Smooth muscle cell (in vitro differentiated cells): ENCODE results near the gene SOCS1. TPM values are rescaled to one million over a fixed set of nuclear protein-coding genes. Genes with fewer than 3 reads are reported as not detected.
A peak's percentile ranks its signal among the peaks of the same experiment; 100 is the strongest.

Source experiments
- DNase-seq: peaks from one replicate; lab custom pipeline; 2025; ENCODE audit not compliant: unreplicated experiment; lab: John Stamatoyannopoulos, UW
- H2AFZ ChIP-seq: fragments of 200-600 bp; sonication (generic); 2 replicates; pipeline ENCODE4 v1.6.0; 2016; ENCODE audit warnings: antibody characterized with exemption, low read depth, mild to moderate bottlenecking
- H3F3A ChIP-seq: fragments of 200-600 bp; sonication (generic); 2 replicates; pipeline ENCODE4 v1.6.0; 2017; ENCODE audit warnings: antibody characterized with exemption, low read depth
- H3K27ac ChIP-seq: fragments of 200-600 bp; sonication (generic); 2 replicates; pipeline ENCODE4 v1.5.1; 2016; ENCODE audit warnings: low read depth, mild to moderate bottlenecking
- H3K27me3 ChIP-seq: fragments of 200-600 bp; sonication (generic); 2 replicates; pipeline ENCODE4 v1.6.1; 2016; ENCODE audit warnings: low read depth, mild to moderate bottlenecking
- H3K36me3 ChIP-seq: fragments of 200-600 bp; sonication (generic); 2 replicates; pipeline ENCODE4 v1.5.1; 2016; ENCODE audit warnings: low read depth
- H3K4me1 ChIP-seq: fragments of 200-600 bp; sonication (generic); 2 replicates; pipeline ENCODE4 v1.5.1; 2016; ENCODE audit warnings: low read depth
- H3K4me2 ChIP-seq: fragments of 200-600 bp; sonication (generic); 2 replicates; pipeline ENCODE4 v1.6.0; 2016; ENCODE audit warnings: mild to moderate bottlenecking
- H3K4me3 ChIP-seq: fragments of 200-600 bp; sonication (generic); 2 replicates; pipeline ENCODE4 v1.5.1; 2016; ENCODE audit warnings: mild to moderate bottlenecking
- H3K79me2 ChIP-seq: fragments of 200-600 bp; sonication (generic); 2 replicates; pipeline ENCODE4 v1.6.0; 2016; ENCODE audit warnings: low read depth, mild to moderate bottlenecking
- H3K9ac ChIP-seq: fragments of 200-600 bp; sonication (generic); 2 replicates; pipeline ENCODE4 v1.6.0; 2016; ENCODE audit warnings: low read depth
- H3K9me3 ChIP-seq: fragments of 200-600 bp; sonication (generic); replicated peaks from 2 replicates; pipeline ENCODE4 v1.5.1; 2016; ENCODE audit warnings: low read depth
- H4K20me1 ChIP-seq: fragments of 200-600 bp; sonication (generic); 2 replicates; pipeline ENCODE4 v1.6.0; 2016; ENCODE audit warnings: low read depth
- CTCF ChIP-seq: fragments of 200-600 bp; sonication (generic); IDR thresholded peaks from 2 replicates; pipeline ENCODE4 v1.5.1; 2017; ENCODE audit warnings: borderline replicate concordance, mild to moderate bottlenecking, antibody characterized with exemption; ENCODE audit not compliant: insufficient read depth, poor library complexity, severe bottlenecking
- WGBS: methylation state at CpG from one replicate; pipeline ENCODE4 v1.1.7; 2016; ENCODE audit warnings: low lambda C conversion rate; 5-methylcytosine and 5-hydroxymethylcytosine counted together
- polyA plus RNA-seq: library from polyadenylated mRNA; unstranded; fragments of >200 nt; fragmentation: Nextera tagmentation; extraction: Ambion mirVana; gene quantifications from 2 replicates; pipeline ENCODE4 v1.2.1, GENCODE V29; 2016
- total RNA-seq: library from RNA; depleted of rRNA; stranded (reverse); fragments of >200 nt; gene quantifications from 2 replicates; pipeline ENCODE4 v1.2.3, GENCODE V29; 2014

The SOCS1 gene
- total RNA-seq (3.5 and 6.1 TPM in 2 replicates), polyA plus RNA-seq (17.6 and 18.7 TPM in 2 replicates)

GRCh38 chr16:11255737-11256660, at the start of gene SOCS1:
Gene SOCS1, minus strand, starts transcription at chr16:11256204. Its CDS starts 726 bp downstream, at chr16:11255478.
- no peaks in the 10 kb centered on the region for H3K27me3 ChIP-seq

GRCh38 chr16:11303405-11304138, 47.6 kb upstream of the SOCS1 start:
- Histone ChIP-seq H2AFZ (no peak overlapping the region), H3K9ac (no peak overlapping the region), H4K20me1 (no peaks in the 10 kb centered on the region), H3K27me3 (no peaks in the 10 kb centered on the region), H3K36me3 (no peaks in the 10 kb centered on the region), H3K9me3 (no peaks in the 10 kb centered on the region), H3K79me2 (no peaks in the 10 kb centered on the region), H3K27ac (no peak overlapping the region), H3K4me2 (no peak overlapping the region), H3F3A (no peaks in the 10 kb centered on the region), H3K4me3 (no peak overlapping the region), H3K4me1 (no peaks in the 10 kb centered on the region)
- no peak for TF ChIP-seq CTCF
- 76% methylated on average over 18 of the region's 18 CpGs for WGBS
- DNase-seq = no peak

More at GRCh38 chr16:11255737-11256660, at the start of gene SOCS1:
- Histone ChIP-seq H3K27ac (peak within 1 kb of the TSS; percentile 81), H3K4me2 (peak within 1 kb of the TSS; percentile 95), H3K4me3 (peak within 1 kb of the TSS; percentile 95), H2AFZ (peak within 1 kb of the TSS; percentile 74), H3F3A (peaks cover 14% of the 10 kb centered on the region), H3K9ac (peak within 1 kb of the TSS; percentile 89), H4K20me1 (peaks cover 35% of the 10 kb centered on the region), H3K79me2 (peaks cover 19% of the 10 kb centered on the region), H3K36me3 (no peaks in the 10 kb centered on the region), H3K4me1 (peaks cover 10% of the 10 kb centered on the region), H3K9me3 (no peaks in the 10 kb centered on the region)
- TF ChIP-seq CTCF = peak; percentile 95
- WGBS = under 1% methylated on average over 35 of the region's 100 CpGs
- peak; percentile 97 for DNase-seq

- Histone ChIP-seq H3K4me2 (no peak overlapping the region), H3K4me1 (no peaks in the 10 kb centered on the region), H3K9ac (no peak overlapping the region), H3K4me3 (no peak overlapping the region), H3K36me3 (no peaks in the 10 kb centered on the region), H2AFZ (no peak overlapping the region), H3K27me3 (no peaks in the 10 kb centered on the region), H3K79me2 (no peaks in the 10 kb centered on the region), H4K20me1 (no peaks in the 10 kb centered on the region), H3K9me3 (no peaks in the 10 kb centered on the region), H3K27ac (no peak overlapping the region), H3F3A (no peaks in the 10 kb centered on the region)
- DNase-seq = no peak
- TF ChIP-seq CTCF = no peak
- WGBS = 90% methylated on average over 4 of the region's 4 CpGs
Observed at GRCh38 chr16:11302977-11303376, 47.0 kb upstream of the SOCS1 start.
